K562 (cell line): ENCODE measurements around the gene SNX33. TPM values are rescaled to one million over a fixed set of nuclear protein-coding genes. Genes with fewer than 3 reads are reported as not detected.
A peak's percentile ranks its signal among the peaks of the same experiment; 100 is the strongest.
"Not testable (repeated sequence)": the region's sequence is repeated elsewhere in the genome, so short reads cannot be mapped to it uniquely, and the experiment has no call there.

Source experiments
- ATAC-seq: fragments of 200-7000 bp; cut with Tn5 transposase; 3 replicates; pipeline ENCODE4 v1.9.1; 2020; ENCODE audit warnings: moderate library complexity
- BruUV-seq: library from RNA; stranded (reverse); fragments of 400-500 nt; replicated peaks from 2 replicates; lab custom pipeline; 2021; lab: Mats Ljungman, UMichigan
- CTCF ChIA-PET: fragments of 300-600 bp; formaldehyde crosslinking; extraction: SDS; loops from one replicate; lab custom pipeline; 2021; ENCODE audit warnings: low intra/inter-chr PET ratio; lab: Yijun Ruan, JAX
- POLR2A ChIA-PET: fragments of 300-600, 350-650 bp; sonication (Branson Sonifier 250); formaldehyde crosslinking; extraction: SDS; loops from one replicate; lab custom pipeline; 2021; ENCODE audit warnings: antibody characterized with exemption, inconsistent platforms; lab: Yijun Ruan, JAX
- DNase-seq, 4 experiments: peaks; one replicate each; pipeline versions ENCODE4 v3.0.0 to v3.0.0-alpha.2; 2011 to 2018; ENCODE audit warnings: low spot score in 3 of 4, mixed read lengths in 3 of 4; ENCODE audit errors: extremely low read depth in 1 of 4
- FAIRE-seq: peaks from 2 replicates; lab custom pipeline; 2011; peaks lifted over from hg19 to GRCh38; lab: Jason Lieb, UNC
- H2AFZ ChIP-seq: 2 replicates; pipeline ENCODE4 v1.6.0; 2011; ENCODE audit warnings: low read depth, low read length, control low read depth, inconsistent platforms
- H3K27ac ChIP-seq: fragments of 200-600 bp; 3 replicates; pipeline ENCODE4 v1.8.0; 2011; ENCODE audit warnings: low read depth, mild to moderate bottlenecking, control low read depth, inconsistent platforms, low read length, moderate library complexity, mixed read lengths; ENCODE audit errors: extremely low read depth
- H3K27me3 ChIP-seq, 2 experiments: fragments of 300-600 bp in 1 of 2; 2 replicates in 1 of 2; 3 replicates in 1 of 2; pipeline versions ENCODE4 v1.6.0 to v1.8.0; 2011; ENCODE audit warnings: inconsistent platforms in 2 of 2, low read length in 2 of 2, mild to moderate bottlenecking in 1 of 2, mixed read lengths in 1 of 2, moderate library complexity in 1 of 2; ENCODE audit not compliant: control insufficient read depth in 2 of 2, insufficient read depth in 2 of 2
- H3K36me3 ChIP-seq: fragments of 300-600 bp; 3 replicates; pipeline ENCODE4 v1.8.0; 2011; ENCODE audit warnings: mild to moderate bottlenecking, low read length, inconsistent platforms; ENCODE audit not compliant: control insufficient read depth, insufficient read depth
- H3K4me1 ChIP-seq, 2 experiments: fragments of 200-600 bp in 1 of 2; replicated peaks in 1 of 2; 2 replicates in 1 of 2; 3 replicates in 1 of 2; pipeline versions ENCODE4 v1.5.1 to v1.8.0; 2011; ENCODE audit warnings: inconsistent platforms in 2 of 2, low read length in 2 of 2, mild to moderate bottlenecking in 1 of 2, mixed read lengths in 1 of 2, moderate library complexity in 1 of 2; ENCODE audit not compliant: control insufficient read depth in 2 of 2, insufficient read depth in 2 of 2
- H3K4me2 ChIP-seq: 2 replicates; pipeline ENCODE4 v1.6.1; 2011; ENCODE audit warnings: low read length, control low read depth, inconsistent platforms, mixed read lengths; ENCODE audit not compliant: insufficient read depth
- H3K4me3 ChIP-seq: fragments of 200-600 bp; sonication (generic), shearing (Covaris generic); 2 replicates; pipeline ENCODE4 v1.5.1; 2016; ENCODE audit warnings: control low read depth, inconsistent platforms
- H3K79me2 ChIP-seq: fragments of 200-600 bp; 3 replicates; pipeline ENCODE4 v1.8.0; 2011; ENCODE audit warnings: low read length, inconsistent platforms; ENCODE audit not compliant: control insufficient read depth, insufficient read depth
- H3K9ac ChIP-seq, 2 experiments: 2 replicates each; pipeline versions ENCODE4 v1.6.0 to v1.6.1; 2011; ENCODE audit warnings: low read depth in 2 of 2, low read length in 2 of 2, control low read depth in 1 of 2, inconsistent platforms in 1 of 2, mild to moderate bottlenecking in 1 of 2, mixed read lengths in 1 of 2; ENCODE audit not compliant: insufficient read depth in 1 of 2
- H3K9me1 ChIP-seq: one replicate; pipeline ENCODE4 v1.6.0; 2011; ENCODE audit warnings: inconsistent platforms, mild to moderate bottlenecking, low read length, moderate library complexity; ENCODE audit not compliant: control insufficient read depth, insufficient read depth
- H3K9me3 ChIP-seq: replicated peaks from 2 replicates; pipeline ENCODE4 v1.5.1; 2011; ENCODE audit warnings: low read depth, low read length, inconsistent platforms; ENCODE audit not compliant: control insufficient read depth, insufficient read depth
- H4K20me1 ChIP-seq: replicated peaks from 2 replicates; pipeline ENCODE4 v1.6.1; 2011; ENCODE audit warnings: low read length, inconsistent platforms, mixed read lengths; ENCODE audit not compliant: control insufficient read depth, insufficient read depth
- DEAF1 ChIP-seq: fragments of 450-650 bp; formaldehyde crosslinking; IDR thresholded peaks from 2 replicates; pipeline ENCODE4 v1.4.0; 2020; ENCODE audit warnings: mild to moderate bottlenecking, moderate library complexity
- JUND ChIP-seq, 2 experiments: IDR thresholded peaks; 2 replicates in 1 of 2; 3 replicates in 1 of 2; pipeline ENCODE4 v1.6.1; 2011; ENCODE audit warnings: borderline replicate concordance in 2 of 2, low read depth in 2 of 2, low read length in 2 of 2, improper control_type of control experiment in 1 of 2, missing biosample characterization in 1 of 2, missing genetic modification characterization in 1 of 2, missing genetic modification reagents in 1 of 2
- RAD21 ChIP-seq, 2 experiments: fragments of 250-450 bp in 1 of 2; fragments of 450-650 bp in 1 of 2; sonication (Bioruptor Pico) in 1 of 2; formaldehyde crosslinking in 1 of 2; IDR thresholded peaks in 1 of 2; conservative IDR thresholded peaks in 1 of 2; 2 replicates each; pipeline versions ENCODE4 v1.4.0 to v1.8.0; 2020 to 2022; ENCODE audit warnings: mild to moderate bottlenecking in 2 of 2, moderate library complexity in 1 of 2
- RB1 ChIP-seq: fragments of 450-650 bp; IDR thresholded peaks from 2 replicates; pipeline ENCODE4 v1.6.1; 2017; ENCODE audit warnings: low read depth, mild to moderate bottlenecking
- REST ChIP-seq, 2 experiments: fragments of 450-650 bp; formaldehyde crosslinking in 1 of 2; IDR thresholded peaks; 2 replicates each; pipeline versions ENCODE4 v1.4.0 to v1.6.1; 2014 to 2020; ENCODE audit warnings: mild to moderate bottlenecking in 2 of 2, borderline replicate concordance in 1 of 2, low read depth in 1 of 2
- SMC3 ChIP-seq: conservative IDR thresholded peaks from 2 replicates; pipeline ENCODE4 v1.6.1; 2011; ENCODE audit warnings: low read depth, low read length, improper control_type of control experiment; ENCODE audit not compliant: insufficient read depth
- STAG1 ChIP-seq: sonication (generic); formaldehyde crosslinking; IDR thresholded peaks from 2 replicates; pipeline ENCODE4 v1.5.0; 2020; ENCODE audit warnings: missing genetic modification reagents, borderline replicate concordance
- TFAP4 ChIP-seq: sonication (generic); formaldehyde crosslinking; IDR thresholded peaks from 2 replicates; pipeline ENCODE4 v1.8.0; 2022; ENCODE audit warnings: missing genetic modification reagents, mild to moderate bottlenecking, moderate library complexity, borderline replicate concordance
- WGBS: fragments of 100-300 bp; shearing (Covaris generic); methylation state at CpG from one replicate; pipeline ENCODE4 v1.1.6; 2016; ENCODE audit warnings: low coverage, mixed read lengths; ENCODE audit not compliant: insufficient coverage; ENCODE audit errors: missing lambda C conversion rate; 5-methylcytosine and 5-hydroxymethylcytosine counted together
- in situ Hi-C: fragments of 300-500 bp; cut with MboI; formaldehyde crosslinking; loops from 4 replicates; pipeline ENCODE4 v1.15.0; 2018; ENCODE audit warnings: inconsistent platforms, mixed read lengths
- intact Hi-C: fragments of 100-400 bp; cut with micrococcal nuclease; formaldehyde crosslinking; loops from 2 replicates; pipeline ENCODE4 v1.14.2; 2022
- polyA plus RNA-seq, 8 experiments: library from polyadenylated mRNA; depleted of rRNA in 4 of 8; stranded (reverse) in 5 of 8; unstranded in 3 of 8; fragments of >200 nt; fragmentation: Nextera tagmentation in 2 of 8; fragmentation: Illumina TruSeq in 1 of 8; extraction: Ambion mirVana in 2 of 8; extraction: Trizol in 1 of 8; gene quantifications; 2 replicates each; pipeline versions ENCODE4 v1.2.1 to v1.2.3, GENCODE V29; 2011 to 2014; ENCODE audit warnings: inconsistent platforms in 1 of 8, missing spikeins in 1 of 8
- total RNA-seq, 7 experiments: library from RNA; depleted of rRNA in 6 of 7; stranded (reverse); fragments of >200 nt in 6 of 7; fragmentation: Illumina TruSeq in 2 of 7; extraction: Trizol in 2 of 7; gene quantifications; 2 replicates each; pipeline versions ENCODE4 v1.2.1 to v1.2.3, GENCODE V29; 2011 to 2021; ENCODE audit warnings: low replicate concordance in 1 of 7

The SNX33 gene
- total and polyA plus RNA-seq, 9 of the 15 experiments (the other 6 are each of a cell fraction or from before 2014, with no cell fraction given), result 1.4 to 14.1 (median 8.2) TPM

- H3K4me1 ChIP-seq, result peaks cover 0 to 30% of the 10 kb centered on the region in 2 experiments; a peak in 3 of 5 replicates
- H3K9me1 ChIP-seq; in situ Hi-C loops; H3K4me3 ChIP-seq; H3K4me2 ChIP-seq; POLR2A ChIA-PET; H3K79me2 ChIP-seq; H3K36me3 ChIP-seq; H3K27ac ChIP-seq; H4K20me1 ChIP-seq; H2AFZ ChIP-seq; H3K9me3 ChIP-seq; H3K27me3 ChIP-seq; BruUV-seq; H3K9ac ChIP-seq; TF ChIP-seq JUND (tag; IDR thresholded peaks at IDR 0.05; ENCODE audit: borderline replicate concordance, low read depth, low read length); REST (CRISPR knock-in tag; IDR thresholded peaks at IDR 0.05; ENCODE audit: low read depth): not testable (repeated sequence)
- CTCF ChIA-PET, result interaction anchor here (0.6 to 2.1 kb wide), 8 partner anchors 42 to 1048 kb away, joined by 3 to 10 read pairs (median 4); partner anchors contain the start of gene IMP3
- WGBS, result 11% methylated on average over 8 of the region's 14 CpGs
- ATAC-seq, result peak; percentile 93
- peak; percentile 75 to 82 (median 78) for DNase-seq
- peak; percentile 80 for FAIRE-seq
- intact Hi-C loops, result loop anchor here (2.0 to 10.0 kb wide), 5 partner anchors 56 to 315 kb away; partner anchors contain the start of genes MAN2C1 and SNUPN
- TF ChIP-seq DEAF1 (CRISPR knock-in tag) (peak; percentile 18; the same call in 1 of the 2 replicates), RAD21 (CRISPR knock-in tag; conservative IDR thresholded peaks at IDR 0.05 in 1 of 2, IDR thresholded peaks at IDR 0.05 in 1 of 2) (peak; percentile 64 to 87), TFAP4 (CRISPR knock-in tag) (peak; percentile 39; the same call in 1 of the 2 replicates), JUND (IDR thresholded peaks at IDR 0.05; ENCODE audit: borderline replicate concordance, low read depth, low read length) (peak; percentile 31; the same call in 1 of the 2 replicates), SMC3 (peak; percentile 91), RB1 (0 out of 2 replicates have a peak, but pooled peaks have one; percentile 34), STAG1 (CRISPR knock-in tag) (peak; percentile 85), REST (IDR thresholded peaks at IDR 0.05; ENCODE audit: borderline replicate concordance) (peak; percentile 67)
Observed at GRCh38 chr15:75683646-75684312, 36.1 kb downstream of the SNX33 start.
